Erythroblast (primary cell): ENCODE data around the gene CENPX.

Experiments used
- GATA1 ChIP-seq: IDR thresholded peaks from 2 replicates; pipeline ENCODE4 v1.6.1; 2011; ENCODE audit warnings: low read depth, mild to moderate bottlenecking, control low read depth, low read length, moderate library complexity
- POLR2A ChIP-seq: IDR thresholded peaks from 2 replicates; pipeline ENCODE4 v1.6.1; 2011; ENCODE audit warnings: mild to moderate bottlenecking, low read length

DNA sequence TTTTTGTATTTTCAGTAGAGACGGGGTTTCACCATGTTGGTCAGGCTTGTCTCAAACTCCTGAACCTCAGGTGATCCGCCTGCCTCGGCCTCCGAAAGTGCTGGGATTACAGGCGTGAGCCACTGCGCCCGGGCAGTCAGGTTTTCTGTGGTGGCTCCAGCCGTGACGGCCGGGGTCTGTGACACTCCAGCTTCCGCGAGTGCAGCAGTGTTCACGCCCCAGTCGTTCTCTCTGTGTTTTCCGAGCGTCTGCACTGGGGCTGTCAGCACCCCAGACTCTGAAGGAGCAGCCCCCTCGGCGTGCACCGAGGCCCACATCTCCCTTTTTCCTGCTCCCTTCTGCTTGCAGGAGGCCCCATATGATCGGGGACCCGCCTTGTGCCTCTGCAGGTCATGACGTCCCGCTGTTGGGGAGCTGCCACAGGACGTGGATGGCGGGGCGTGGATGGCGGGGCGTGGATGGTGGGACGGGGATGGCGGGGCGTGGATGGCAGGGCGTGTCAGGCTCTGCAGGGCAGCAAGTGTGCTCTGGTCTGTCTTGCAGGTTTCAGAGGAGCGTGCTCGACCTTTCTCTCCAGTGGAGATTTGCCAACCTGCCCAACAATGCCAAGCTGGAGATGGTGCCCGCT lies 39.6 kb downstream of the CENPX start:
- TF ChIP-seq POLR2A (no peak), GATA1 (no peak)
